Gastroesophageal sphincter (tissue), 4 donors: ENCODE measurements around the gene PHACTR1. TPM values are rescaled to one million over a fixed set of nuclear protein-coding genes. Genes with fewer than 3 reads are reported as not detected.
"Not testable (repeated sequence)": the region's sequence is repeated elsewhere in the genome, so short reads cannot be mapped to it uniquely, and the experiment has no call there.

Experiments
- ATAC-seq: fragments of 150-250 bp; one replicate; pipeline ENCODE4 v1.9.1; 2016; ENCODE audit warnings: mild to moderate bottlenecking, moderate library complexity
- H3K27ac ChIP-seq, 4 donors: fragments of 200-600 bp; sonication (generic) in 3 of 4; 1 replicate in 3 of 4; 2 replicates in 1 of 4; pipeline ENCODE4 v1.5.1; 2016 to 2019
- H3K27me3 ChIP-seq: fragments of 200-600 bp; sonication (generic); one replicate; pipeline ENCODE4 v1.5.1; 2019
- H3K36me3 ChIP-seq, 2 donors: fragments of 200-600 bp; sonication (generic); one replicate each; pipeline ENCODE4 v1.5.1; 2019; ENCODE audit warnings: control low read depth in 1 of 2
- H3K4me1 ChIP-seq, 3 donors: fragments of 200-600 bp; sonication (generic); 1 replicate in 2 of 3; 2 replicates in 1 of 3; pipeline ENCODE4 v1.5.1; 2016 to 2019; ENCODE audit warnings: control low read depth in 2 of 3
- H3K4me3 ChIP-seq, 2 donors: fragments of 200-600 bp; sonication (generic); one replicate each; pipeline ENCODE4 v1.5.1; 2019; ENCODE audit warnings: mild to moderate bottlenecking in 1 of 2, moderate library complexity in 1 of 2
- H3K9me3 ChIP-seq, 3 donors: fragments of 200-600 bp; sonication (generic); one replicate each; pipeline ENCODE4 v1.5.1; 2017 to 2019; ENCODE audit warnings: control low read depth in 2 of 3
- CTCF ChIP-seq, 4 experiments: fragments of 200-600 bp in 2 of 4; fragments of 450-650 bp in 2 of 4; sonication (generic) in 1 of 4; IDR thresholded peaks; one replicate each; pipeline ENCODE4 v1.5.1; 2017 to 2019; ENCODE audit warnings: antibody characterized with exemption in 4 of 4, mild to moderate bottlenecking in 2 of 4, moderate library complexity in 2 of 4
- EP300 ChIP-seq: sonication (generic); formaldehyde crosslinking; IDR thresholded peaks from one replicate; pipeline ENCODE4 v1.6.1; 2017; ENCODE audit warnings: antibody characterized with exemption, mild to moderate bottlenecking
- POLR2A ChIP-seq, 2 donors: fragments of 450-650 bp; IDR thresholded peaks; one replicate each; pipeline ENCODE4 v1.6.1; 2017; ENCODE audit warnings: antibody characterized with exemption in 2 of 2, mild to moderate bottlenecking in 2 of 2, moderate library complexity in 1 of 2
- POLR2AphosphoS5 ChIP-seq: sonication (generic); formaldehyde crosslinking; IDR thresholded peaks from one replicate; pipeline ENCODE4 v1.6.1; 2017; ENCODE audit warnings: antibody characterized with exemption
- WGBS, 2 donors: methylation state at CpG; one replicate each; pipeline ENCODE4 v1.1.5; 2018; ENCODE audit warnings: low coverage in 1 of 2; 5-methylcytosine and 5-hydroxymethylcytosine counted together
- total RNA-seq, 4 donors: library from RNA; depleted of rRNA; stranded (reverse); fragments of >200 nt; gene quantifications; one replicate each; pipeline ENCODE4 v1.1.0, GENCODE V29; 2016

The PHACTR1 gene
- total RNA-seq, 4 donors from 2014 or later = 0.20 to 27.3 (median 2.2) TPM

- 53 to 65% methylated on average over 6 to 8 of the region's 9 CpGs for WGBS, 2 donors
- H3K27ac ChIP-seq = no peak overlapping the region
- no peak overlapping the region for H3K4me3 ChIP-seq
- H3K9me3 ChIP-seq = no peaks in the 10 kb centered on the region
- no peaks in the 10 kb centered on the region for H3K36me3 ChIP-seq
- no peak for ATAC-seq
- H3K27me3 ChIP-seq = no peaks in the 10 kb centered on the region
- no peaks in the 10 kb centered on the region for H3K4me1 ChIP-seq
- TF ChIP-seq EP300 (no peak), POLR2AphosphoS5 (no peak), POLR2A (IDR thresholded peaks at IDR 0.05) (no peak)
Measured at GRCh38 chr6:13239530-13240455, 523.2 kb downstream of the PHACTR1 start.

- Histone ChIP-seq H3K27ac (no peak overlapping the region), H3K4me3 (no peak overlapping the region), H3K27me3 (no peaks in the 10 kb centered on the region), H3K4me1 (no peaks in the 10 kb centered on the region), H3K36me3 (no peaks in the 10 kb centered on the region), H3K9me3 (no peaks in the 10 kb centered on the region)
- no peak for ATAC-seq
- TF ChIP-seq CTCF (IDR thresholded peaks at IDR 0.05) = no peak
- TF ChIP-seq POLR2A (IDR thresholded peaks at IDR 0.05) = no peak
- no peak for TF ChIP-seq EP300
- TF ChIP-seq POLR2AphosphoS5 = no peak
- 80% methylated on average over 3 of the region's 5 CpGs; no CpG with 5 or more reads in 1 of the 2 donors for WGBS, 2 donors
Measured at GRCh38 chr6:13241364-13241763, 524.8 kb downstream of the PHACTR1 start.

GRCh38 chr6:13242178-13242577, 525.6 kb downstream of the PHACTR1 start:
- Histone ChIP-seq H3K4me3 (no peak overlapping the region), H3K27me3 (no peaks in the 10 kb centered on the region), H3K9me3 (no peaks in the 10 kb centered on the region), H3K27ac (no peak overlapping the region), H3K4me1 (no peaks in the 10 kb centered on the region), H3K36me3 (no peaks in the 10 kb centered on the region)
- ATAC-seq = no peak
- TF ChIP-seq CTCF (IDR thresholded peaks at IDR 0.05) (no peak), EP300 (no peak), POLR2AphosphoS5 (no peak), POLR2A (IDR thresholded peaks at IDR 0.05) (no peak)
- WGBS, 2 donors = 83 to 93% methylated on average over 1 to 2 of the region's 3 CpGs

- TF ChIP-seq POLR2AphosphoS5 (no peak), CTCF (IDR thresholded peaks at IDR 0.05) (no peak), EP300 (no peak), POLR2A (IDR thresholded peaks at IDR 0.05) (no peak)
- no peak overlapping the region for H3K27ac ChIP-seq
- no peaks in the 10 kb centered on the region for H3K4me1 ChIP-seq
- 57 to 89% methylated on average over 1 of the region's 1 CpG for WGBS, 2 donors
- no peak for ATAC-seq
- H3K27me3 ChIP-seq = no peaks in the 10 kb centered on the region
- H3K4me3 ChIP-seq = no peak overlapping the region
- no peaks in the 10 kb centered on the region for H3K36me3 ChIP-seq
- no peaks in the 10 kb centered on the region for H3K9me3 ChIP-seq
Measured at GRCh38 chr6:13242590-13242989, 526.0 kb downstream of the PHACTR1 start.

- H3K4me3 ChIP-seq = no peak overlapping the region
- no peak overlapping the region for H3K27ac ChIP-seq
- no peaks in the 10 kb centered on the region for H3K27me3 ChIP-seq
- WGBS, 2 donors = 75 to 80% methylated on average over 1 of the region's 1 CpG
- no peaks in the 10 kb centered on the region for H3K9me3 ChIP-seq
- TF ChIP-seq POLR2A (IDR thresholded peaks at IDR 0.05) = no peak
- no peak for TF ChIP-seq POLR2AphosphoS5
- no peak for TF ChIP-seq CTCF (IDR thresholded peaks at IDR 0.05)
- no peak for TF ChIP-seq EP300
- no peaks in the 10 kb centered on the region for H3K4me1 ChIP-seq
- H3K36me3 ChIP-seq = no peaks in the 10 kb centered on the region
- ATAC-seq = no peak
Measured at GRCh38 chr6:13243033-13243432, 526.5 kb downstream of the PHACTR1 start.

GRCh38 chr6:13243745-13244144, 527.2 kb downstream of the PHACTR1 start:
- not testable (repeated sequence) for H3K36me3 ChIP-seq, ATAC-seq, H3K9me3 ChIP-seq, H3K4me1 ChIP-seq, H3K27me3 ChIP-seq, H3K27ac ChIP-seq, H3K4me3 ChIP-seq
- 100% methylated on average over 1 of the region's 5 CpGs; no CpG with 5 or more reads in 1 of the 2 donors for WGBS, 2 donors
